Peyer's patch (tissue), 4 donors: ENCODE results near the gene CDC42EP5. TPM values are rescaled to one million over a fixed set of nuclear protein-coding genes. Genes with fewer than 3 reads are reported as not detected.
A peak's percentile ranks its signal among the peaks of the same experiment; 100 is the strongest.

Experiments
- DNase-seq, 3 donors: peaks; one replicate each; pipeline ENCODE4 v3.0.0-alpha.2; 2017 to 2019
- H3K27ac ChIP-seq, 4 donors: fragments of 200-600 bp; sonication (generic); one replicate each; pipeline ENCODE4 v1.5.1; 2016 to 2019
- H3K27me3 ChIP-seq, 2 donors: fragments of 200-600 bp; sonication (generic); one replicate each; pipeline ENCODE4 v1.5.1; 2019
- H3K36me3 ChIP-seq, 3 donors: fragments of 200-600 bp; sonication (generic); one replicate each; pipeline ENCODE4 v1.5.1; 2016 to 2019
- H3K4me1 ChIP-seq, 4 donors: fragments of 200-600 bp; sonication (generic); one replicate each; pipeline ENCODE4 v1.5.1; 2016 to 2019
- H3K4me3 ChIP-seq, 4 donors: fragments of 200-600 bp; sonication (generic); 1 replicate in 3 of 4; 2 replicates in 1 of 4; pipeline ENCODE4 v1.5.1; 2016 to 2019; ENCODE audit warnings: mild to moderate bottlenecking in 1 of 4
- H3K9me3 ChIP-seq, 4 donors: fragments of 200-600 bp; sonication (generic); one replicate each; pipeline ENCODE4 v1.5.1; 2016 to 2019; ENCODE audit warnings: mild to moderate bottlenecking in 1 of 4
- CTCF ChIP-seq, 6 experiments: fragments of 450-650 bp in 4 of 6; fragments of 200-600 bp in 2 of 6; sonication (generic) in 1 of 6; IDR thresholded peaks; one replicate each; pipeline ENCODE4 v1.5.1; 2017 to 2019; ENCODE audit warnings: antibody characterized with exemption in 6 of 6, mild to moderate bottlenecking in 3 of 6, moderate library complexity in 1 of 6
- POLR2A ChIP-seq, 2 donors: fragments of 450-650 bp; IDR thresholded peaks; one replicate each; pipeline ENCODE4 v1.5.1; 2017; ENCODE audit warnings: antibody characterized with exemption in 2 of 2, mild to moderate bottlenecking in 2 of 2, moderate library complexity in 2 of 2
- total RNA-seq, 4 donors: library from RNA; depleted of rRNA; stranded (reverse); fragments of >200 nt; gene quantifications; one replicate each; pipeline ENCODE4 v1.1.0, GENCODE V29; 2016

The CDC42EP5 gene
- total RNA-seq, 4 donors from 2014 or later: 38.0 to 133 (median 94.1) TPM

DNA sequence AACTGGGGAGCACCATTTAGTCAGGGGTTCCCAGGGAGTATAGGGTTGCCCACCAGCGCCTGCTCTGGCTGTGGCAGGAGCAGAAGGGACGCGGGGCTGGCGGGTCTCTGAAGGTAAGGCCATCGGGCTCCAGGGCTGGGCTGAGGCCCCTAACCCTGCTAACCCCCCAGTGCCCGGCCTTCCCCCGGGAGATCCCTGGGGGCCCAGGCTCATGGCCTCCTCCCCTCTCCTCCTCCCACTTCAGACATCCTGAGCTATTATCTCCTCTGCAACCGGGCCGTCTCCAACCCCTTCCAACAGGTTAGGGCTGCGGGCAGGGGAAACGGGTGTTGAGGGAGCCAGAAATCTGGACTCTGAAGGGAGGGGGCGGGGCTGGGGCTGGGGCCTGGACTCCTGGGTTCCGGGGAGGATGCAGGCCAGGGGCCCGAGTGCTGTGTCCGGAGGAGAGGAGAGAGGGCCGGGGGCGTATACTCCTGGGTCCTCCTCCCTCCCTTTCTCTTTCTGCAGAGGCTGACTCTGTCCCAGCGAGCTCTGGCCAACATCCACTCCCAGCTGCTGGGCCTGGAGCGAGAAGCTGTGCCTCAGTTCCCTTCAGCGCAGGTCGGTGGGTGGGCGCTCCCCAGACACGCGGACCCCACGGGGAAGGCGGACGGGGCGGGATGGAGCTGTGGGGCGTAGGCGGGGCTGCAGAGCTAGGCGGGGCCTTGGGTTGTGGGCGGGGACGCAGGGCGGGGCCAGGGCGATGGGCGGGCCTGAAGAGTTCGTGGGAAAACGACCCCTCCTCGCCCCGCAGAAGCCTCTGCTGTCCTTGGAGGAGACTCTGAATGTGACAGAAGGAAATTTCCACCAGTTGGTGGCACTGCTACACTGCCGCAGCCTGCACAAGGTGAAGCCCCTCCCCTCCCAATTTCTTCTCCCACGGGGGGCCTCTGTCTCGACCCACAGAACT lies 42.5 kb downstream of the CDC42EP5 start:
- no peak overlapping the region for H3K27ac ChIP-seq
- no peak for TF ChIP-seq POLR2A (IDR thresholded peaks at IDR 0.05)
- TF ChIP-seq CTCF (IDR thresholded peaks at IDR 0.05): peak in 3 of 6 experiments; percentile 24 to 28 (median 27)
- H3K9me3 ChIP-seq: no peaks in the 10 kb centered on the region
- H3K27me3 ChIP-seq: no peaks in the 10 kb centered on the region
- no peaks in the 10 kb centered on the region for H3K36me3 ChIP-seq
- peak in 2 of 3 donors; percentile 34 to 58 for DNase-seq
- H3K4me3 ChIP-seq: peak overlapping the region in 3 of 4 donors; percentile 29 to 42 (median 39)
- H3K4me1 ChIP-seq: peaks cover 0 to 26% (median 7%) of the 10 kb centered on the region in 4 donors

GRCh38 chr19:54429545-54430227 lies 43.4 kb downstream of the CDC42EP5 start:
- peaks cover 0 to 22% (median 7%) of the 10 kb centered on the region in 4 donors for H3K4me1 ChIP-seq
- H3K9me3 ChIP-seq: no peaks in the 10 kb centered on the region
- H3K27me3 ChIP-seq: no peaks in the 10 kb centered on the region
- H3K36me3 ChIP-seq: no peaks in the 10 kb centered on the region
- no peak overlapping the region for H3K27ac ChIP-seq
- H3K4me3 ChIP-seq: no peak overlapping the region
- TF ChIP-seq CTCF (IDR thresholded peaks at IDR 0.05): no peak
- TF ChIP-seq POLR2A (IDR thresholded peaks at IDR 0.05): no peak
- DNase-seq: no peak

DNA sequence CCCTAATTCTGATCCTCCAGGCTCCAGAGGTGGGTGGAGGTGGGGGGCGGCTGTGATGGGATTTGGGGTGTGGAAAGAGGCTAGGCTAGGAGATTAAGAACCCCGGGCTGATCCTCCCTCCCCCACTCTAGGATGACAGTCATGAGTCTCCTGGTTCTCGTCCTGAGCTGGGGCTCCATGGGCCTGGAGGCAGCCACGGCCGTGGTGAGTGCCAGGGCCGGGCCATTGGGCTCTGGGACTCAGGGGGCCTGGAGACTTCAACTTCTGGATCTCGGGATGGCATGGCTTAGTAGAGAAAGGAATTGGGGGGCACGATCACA lies 44.0 kb downstream of the CDC42EP5 start:
- H3K27ac ChIP-seq: no peak overlapping the region
- no peaks in the 10 kb centered on the region for H3K9me3 ChIP-seq
- no peak for DNase-seq
- H3K36me3 ChIP-seq: no peaks in the 10 kb centered on the region
- no peaks in the 10 kb centered on the region for H3K27me3 ChIP-seq
- H3K4me3 ChIP-seq: no peak overlapping the region
- TF ChIP-seq POLR2A (IDR thresholded peaks at IDR 0.05) (no peak), CTCF (IDR thresholded peaks at IDR 0.05) (no peak)
- H3K4me1 ChIP-seq: peaks cover 0 to 19% (median 7%) of the 10 kb centered on the region in 4 donors

DNA sequence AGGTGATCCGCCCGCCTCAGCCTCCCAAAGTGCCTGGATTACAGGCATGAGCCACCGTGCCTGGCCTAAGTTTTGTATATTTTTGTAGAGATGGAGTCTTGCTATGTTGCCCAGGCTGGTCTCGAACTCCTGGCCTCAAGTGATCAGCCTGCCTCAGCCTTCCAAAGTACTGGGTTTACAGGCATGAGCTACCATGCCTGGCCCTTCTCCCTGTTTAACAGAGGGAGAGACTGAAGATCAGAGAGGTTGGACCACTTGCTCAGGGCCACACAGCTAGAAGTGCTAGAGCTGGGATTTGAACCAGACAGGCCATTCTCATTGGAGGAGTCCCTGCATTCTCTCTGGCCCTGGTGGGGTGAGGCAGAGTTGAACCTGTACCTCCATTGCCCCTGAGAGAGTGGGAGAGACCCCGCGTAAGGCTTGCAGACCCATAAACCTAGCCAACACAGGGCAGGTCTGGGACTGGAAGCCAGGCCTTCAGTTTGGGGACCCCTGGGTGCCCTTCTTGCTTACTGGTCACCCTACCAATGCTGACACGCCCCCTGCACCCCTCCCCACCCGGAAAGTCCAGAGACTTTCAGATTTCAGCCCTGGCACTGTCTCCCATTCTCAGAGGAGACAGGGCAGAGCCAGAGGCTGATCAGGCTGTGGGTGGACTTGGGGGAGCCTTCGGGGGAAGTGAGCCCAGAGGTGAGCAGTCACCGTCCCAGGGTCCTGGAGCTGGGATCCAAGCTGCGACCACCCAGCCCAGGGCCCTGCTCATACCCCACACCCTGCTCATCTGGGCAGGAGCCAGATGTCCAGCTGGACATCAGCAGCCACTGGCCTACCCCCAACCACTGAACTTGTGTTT lies 44.5 kb downstream of the CDC42EP5 start:
- TF ChIP-seq POLR2A (IDR thresholded peaks at IDR 0.05): no peak
- TF ChIP-seq CTCF (IDR thresholded peaks at IDR 0.05): no peak
- DNase-seq: no peak
- H3K4me1 ChIP-seq: peaks cover 0 to 19% (median 7%) of the 10 kb centered on the region in 4 donors
- H3K36me3 ChIP-seq: no peaks in the 10 kb centered on the region
- no peak overlapping the region for H3K27ac ChIP-seq
- H3K4me3 ChIP-seq: no peak overlapping the region
- H3K27me3 ChIP-seq: no peaks in the 10 kb centered on the region
- no peaks in the 10 kb centered on the region for H3K9me3 ChIP-seq

GRCh38 chr19:54427586-54427985 lies 45.5 kb downstream of the CDC42EP5 start:
- Histone ChIP-seq H3K9me3 (no peaks in the 10 kb centered on the region), H3K4me1 (peaks cover 0 to 19% (median 7%) of the 10 kb centered on the region in 4 donors), H3K27me3 (no peaks in the 10 kb centered on the region), H3K36me3 (no peaks in the 10 kb centered on the region), H3K27ac (no peak overlapping the region), H3K4me3 (no peak overlapping the region)
- DNase-seq: no peak
- TF ChIP-seq CTCF (IDR thresholded peaks at IDR 0.05) (no peak), POLR2A (IDR thresholded peaks at IDR 0.05) (no peak)
